Muscle of leg (tissue), 11 donors: ENCODE results near the gene TFG. TPM values are rescaled to one million over a fixed set of nuclear protein-coding genes. Genes with fewer than 3 reads are reported as not detected.

ENCODE experiments used
- DNase-seq: peaks from one replicate; pipeline ENCODE4 v3.0.0; 2013
- H3K27ac ChIP-seq: one replicate; pipeline ENCODE4 v1.5.1; 2013; ENCODE audit warnings: mild to moderate bottlenecking, low read length, control low read depth
- H3K27me3 ChIP-seq: one replicate; pipeline ENCODE4 v1.6.1; 2013; ENCODE audit warnings: low read length; ENCODE audit not compliant: control insufficient read depth, insufficient read depth
- H3K36me3 ChIP-seq: one replicate; pipeline ENCODE4 v1.6.1; 2013; ENCODE audit warnings: low read length; ENCODE audit not compliant: control insufficient read depth, insufficient read depth
- H3K4me1 ChIP-seq: one replicate; pipeline ENCODE4 v1.6.1; 2013; ENCODE audit warnings: low read length; ENCODE audit not compliant: control insufficient read depth, insufficient read depth
- H3K4me3 ChIP-seq: one replicate; pipeline ENCODE4 v1.5.1; 2013; ENCODE audit warnings: low read length, control low read depth
- H3K9me3 ChIP-seq: replicated peaks from 2 replicates; pipeline ENCODE4 v1.6.1; 2013; ENCODE audit warnings: low read depth, low read length; ENCODE audit not compliant: control insufficient read depth
- WGBS: methylation state at CpG from one replicate; pipeline ENCODE4 v1.1.5; 2013; ENCODE audit warnings: missing lambda C conversion rate; ENCODE audit not compliant: insufficient coverage; 5-methylcytosine and 5-hydroxymethylcytosine counted together
- polyA plus RNA-seq, 8 donors: library from polyadenylated mRNA; unstranded; fragments of 120-200 nt; gene quantifications; one replicate each; pipeline versions ENCODE4 v1.2.1 to v1.2.3, GENCODE V29; 2013; ENCODE audit warnings: inconsistent platforms in 1 of 8, low replicate concordance in 1 of 8; ENCODE audit not compliant: insufficient read length in 8 of 8, insufficient read depth in 1 of 8
- total RNA-seq: library from RNA; stranded (reverse); fragments of 120-200 nt; gene quantifications from one replicate; pipeline ENCODE4 v1.2.4, GENCODE V29; 2013

TFG gene
- total and polyA plus RNA-seq, 9 donors: 33.6 to 117 (median 91.8) TPM

- Histone ChIP-seq H3K9me3 (no peaks in the 10 kb centered on the region), H3K4me1 (no peaks in the 10 kb centered on the region), H3K27ac (no peak overlapping the region), H3K4me3 (no peak overlapping the region), H3K27me3 (no peaks in the 10 kb centered on the region), H3K36me3 (peaks cover 21% of the 10 kb centered on the region)
- DNase-seq: no peak
- no CpG with 5 or more reads among the region's 1 CpG for WGBS
Observed at GRCh38 chr3:100719136-100719535, 9.8 kb downstream of the TFG start.

GRCh38 chr3:100720426-100720825 is 11.1 kb downstream of the TFG start:
- Histone ChIP-seq H3K27me3 (no peaks in the 10 kb centered on the region), H3K4me3 (no peak overlapping the region), H3K27ac (no peak overlapping the region), H3K36me3 (peaks cover 24% of the 10 kb centered on the region), H3K9me3 (no peaks in the 10 kb centered on the region), H3K4me1 (no peaks in the 10 kb centered on the region)
- DNase-seq: no peak
- 100% methylated on average over 1 of the region's 5 CpGs for WGBS

- no peak for DNase-seq
- Histone ChIP-seq H3K27ac (no peak overlapping the region), H3K4me1 (no peaks in the 10 kb centered on the region), H3K4me3 (no peak overlapping the region), H3K36me3 (peaks cover 28% of the 10 kb centered on the region), H3K9me3 (no peaks in the 10 kb centered on the region), H3K27me3 (no peaks in the 10 kb centered on the region)
- 92% methylated on average over 3 of the region's 3 CpGs for WGBS
Observed at GRCh38 chr3:100725935-100726513, 16.7 kb downstream of the TFG start.

- Histone ChIP-seq H3K9me3 (no peaks in the 10 kb centered on the region), H3K4me3 (no peak overlapping the region), H3K36me3 (peaks cover 22% of the 10 kb centered on the region), H3K27me3 (no peaks in the 10 kb centered on the region), H3K27ac (no peak overlapping the region), H3K4me1 (no peaks in the 10 kb centered on the region)
- DNase-seq: no peak
- no CpG with 5 or more reads among the region's 1 CpG for WGBS
Observed at GRCh38 chr3:100726706-100727105, 17.4 kb downstream of the TFG start.

GRCh38 chr3:100730524-100730923 is 21.2 kb downstream of the TFG start:
- H3K4me1 ChIP-seq: no peaks in the 10 kb centered on the region
- H3K9me3 ChIP-seq: no peaks in the 10 kb centered on the region
- no peaks in the 10 kb centered on the region for H3K27me3 ChIP-seq
- DNase-seq: no peak
- no peak overlapping the region for H3K4me3 ChIP-seq
- H3K36me3 ChIP-seq: peaks cover 20% of the 10 kb centered on the region
- 86% methylated on average over 1 of the region's 3 CpGs for WGBS
- no peak overlapping the region for H3K27ac ChIP-seq

- no peak overlapping the region for H3K27ac ChIP-seq
- H3K9me3 ChIP-seq: no peaks in the 10 kb centered on the region
- H3K4me1 ChIP-seq: no peaks in the 10 kb centered on the region
- H3K27me3 ChIP-seq: no peaks in the 10 kb centered on the region
- peaks cover 18% of the 10 kb centered on the region for H3K36me3 ChIP-seq
- no CpG with 5 or more reads among the region's 3 CpGs for WGBS
- no peak for DNase-seq
- H3K4me3 ChIP-seq: no peak overlapping the region
Observed at GRCh38 chr3:100732435-100732834, 23.1 kb downstream of the TFG start.

- no peak overlapping the region for H3K27ac ChIP-seq
- H3K4me1 ChIP-seq: no peaks in the 10 kb centered on the region
- no CpG with 5 or more reads among the region's 2 CpGs for WGBS
- peak; percentile 42 for DNase-seq
- peaks cover 24% of the 10 kb centered on the region for H3K36me3 ChIP-seq
- no peaks in the 10 kb centered on the region for H3K27me3 ChIP-seq
- no peaks in the 10 kb centered on the region for H3K9me3 ChIP-seq
- no peak overlapping the region for H3K4me3 ChIP-seq
Observed at GRCh38 chr3:100737334-100737733, 28.0 kb downstream of the TFG start.

GRCh38 chr3:100740207-100740606 is 30.9 kb downstream of the TFG start:
- Histone ChIP-seq H3K36me3 (peaks cover 20% of the 10 kb centered on the region), H3K4me3 (no peak overlapping the region), H3K27ac (no peak overlapping the region), H3K27me3 (no peaks in the 10 kb centered on the region), H3K9me3 (no peaks in the 10 kb centered on the region), H3K4me1 (no peaks in the 10 kb centered on the region)
- no peak for DNase-seq
- WGBS: no CpG with 5 or more reads among the region's 1 CpG

- Histone ChIP-seq H3K9me3 (no peaks in the 10 kb centered on the region), H3K27ac (no peak overlapping the region), H3K4me1 (no peaks in the 10 kb centered on the region), H3K27me3 (no peaks in the 10 kb centered on the region), H3K36me3 (peaks cover 17% of the 10 kb centered on the region), H3K4me3 (no peak overlapping the region)
- no peak for DNase-seq
- WGBS: no CpG with 5 or more reads among the region's 3 CpGs
Observed at GRCh38 chr3:100743535-100743934, 34.2 kb downstream of the TFG start.

DNA sequence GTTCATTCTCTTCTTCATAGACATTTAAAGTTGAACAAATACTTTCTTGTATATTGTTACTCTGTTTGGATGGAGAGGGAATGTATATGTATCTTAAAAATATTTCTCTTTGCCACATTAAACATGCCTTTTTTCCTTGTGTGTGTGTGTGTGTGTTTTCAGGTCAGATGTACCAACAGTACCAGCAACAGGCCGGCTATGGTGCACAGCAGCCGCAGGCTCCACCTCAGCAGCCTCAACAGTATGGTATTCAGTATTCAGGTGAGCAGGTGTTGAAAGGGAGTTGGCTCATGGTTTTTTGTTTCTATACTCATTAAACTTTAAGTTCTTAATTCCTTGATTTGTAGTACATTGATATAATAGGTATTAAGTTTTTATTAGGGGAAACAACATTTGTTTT is 35.4 kb downstream of the TFG start:
- no CpG with 5 or more reads among the region's 2 CpGs for WGBS
- Histone ChIP-seq H3K9me3 (no peaks in the 10 kb centered on the region), H3K36me3 (peaks cover 17% of the 10 kb centered on the region), H3K4me1 (no peaks in the 10 kb centered on the region), H3K27me3 (no peaks in the 10 kb centered on the region), H3K4me3 (no peak overlapping the region), H3K27ac (no peak overlapping the region)
- DNase-seq: no peak

- Histone ChIP-seq H3K27ac (no peak overlapping the region), H3K4me3 (no peak overlapping the region), H3K4me1 (no peaks in the 10 kb centered on the region), H3K27me3 (no peaks in the 10 kb centered on the region), H3K36me3 (peaks cover 15% of the 10 kb centered on the region), H3K9me3 (no peaks in the 10 kb centered on the region)
- DNase-seq: no peak
Observed at GRCh38 chr3:100745617-100746016, 36.3 kb downstream of the TFG start.
